HG03457 (cell line): Measurements from ENCODE around the gene HSPD1.
A peak's percentile ranks its signal among the peaks of the same experiment; 100 is the strongest.
"Not testable (repeated sequence)": the region's sequence is repeated elsewhere in the genome, so short reads cannot be mapped to it uniquely, and the experiment has no call there.

Experiments
- ATAC-seq: cut with Tn5 transposase; IDR thresholded peaks from one replicate; pipeline ENCODE4 v1.9.1; 2021; ENCODE audit warnings: moderate number of reproducible peaks; ENCODE audit not compliant: unreplicated experiment

Gene HSPD1

GRCh38 chr2:197497326-197497725, 2.3 kb downstream of the HSPD1 start:
- ATAC-seq: no peak

GRCh38 chr2:197496695-197497094, 2.9 kb downstream of the HSPD1 start:
- ATAC-seq: no peak

- ATAC-seq: no peak
These were observed 4.1 kb downstream of the HSPD1 start for GRCh38 chr2:197495433-197496134.

GRCh38 chr2:197487385-197487784, 12.3 kb downstream of the HSPD1 start:
- no peak for ATAC-seq

GRCh38 chr2:197486175-197486574, 13.5 kb downstream of the HSPD1 start:
- ATAC-seq: no peak

- ATAC-seq: not testable (repeated sequence)
These were observed 15.4 kb downstream of the HSPD1 start for GRCh38 chr2:197484248-197484647.

GRCh38 chr2:197480165-197481036, 19.2 kb downstream of the HSPD1 start:
- no peak for ATAC-seq

- ATAC-seq: no peak
These were observed 21.8 kb downstream of the HSPD1 start for GRCh38 chr2:197477797-197478196.

- no peak for ATAC-seq
These were observed 27.5 kb downstream of the HSPD1 start for GRCh38 chr2:197472166-197472565.

GRCh38 chr2:197464175-197464574, 35.5 kb downstream of the HSPD1 start:
- no peak for ATAC-seq

GRCh38 chr2:197461057-197461456, 38.6 kb downstream of the HSPD1 start:
- no peak for ATAC-seq

GRCh38 chr2:197460649-197461048, 39.0 kb downstream of the HSPD1 start:
- ATAC-seq: no peak

- no peak for ATAC-seq
These were observed 44.2 kb downstream of the HSPD1 start for GRCh38 chr2:197455428-197455827.

- no peak for ATAC-seq
These were observed 44.7 kb downstream of the HSPD1 start for GRCh38 chr2:197454923-197455322.

- peak; percentile 18 for ATAC-seq
These were observed 45.7 kb downstream of the HSPD1 start for GRCh38 chr2:197453914-197454398.

- ATAC-seq: peak; percentile 95
These were observed 46.3 kb downstream of the HSPD1 start, which contains the start of gene COQ10B for GRCh38 chr2:197453123-197453913. TSS of gene COQ10B (plus strand) at chr2:197453552. CDS start at chr2:197453561, 9 bp downstream.

- no peak for ATAC-seq
These were observed 46.9 kb downstream of the HSPD1 start for GRCh38 chr2:197452754-197453122.

- ATAC-seq: not testable (repeated sequence)
These were observed 48.7 kb downstream of the HSPD1 start for GRCh38 chr2:197450935-197451358.

- ATAC-seq: no peak
These were observed 49.2 kb downstream of the HSPD1 start for GRCh38 chr2:197450465-197450864.

- ATAC-seq: no peak
These were observed 52.8 kb downstream of the HSPD1 start for GRCh38 chr2:197446844-197447243.

GRCh38 chr2:197445746-197446145, 53.9 kb downstream of the HSPD1 start:
- ATAC-seq: no peak
